GM13977 (cell line): Measurements from ENCODE around the gene RAP1A.
"Not testable (repeated sequence)": the region's sequence is repeated elsewhere in the genome, so short reads cannot be mapped to it uniquely, and the experiment has no call there.

Experiments used
- DNase-seq: peaks from one replicate; pipeline ENCODE4 v3.0.0; 2012; ENCODE audit warnings: low spot score
- in situ Hi-C: fragments of 300-500 bp; cut with MboI; formaldehyde crosslinking; loops from one replicate; pipeline ENCODE4 v1.12.0; 2022; ENCODE audit warnings: low sequenced_read_pairs, low pct_unique_long_range_greater_than_20kb, mixed read lengths, inconsistent platforms; ENCODE audit not compliant: unreplicated experiment
- TF ChIP-seq, protein P1 (sequence below): IDR thresholded peaks from 2 replicates; pipeline ENCODE4 v1.5.1; 2012; ENCODE audit warnings: mild to moderate bottlenecking, control low read depth; ENCODE audit not compliant: insufficient read depth; ENCODE audit errors: extremely low read depth, missing control alignments

RAP1A gene

DNA sequence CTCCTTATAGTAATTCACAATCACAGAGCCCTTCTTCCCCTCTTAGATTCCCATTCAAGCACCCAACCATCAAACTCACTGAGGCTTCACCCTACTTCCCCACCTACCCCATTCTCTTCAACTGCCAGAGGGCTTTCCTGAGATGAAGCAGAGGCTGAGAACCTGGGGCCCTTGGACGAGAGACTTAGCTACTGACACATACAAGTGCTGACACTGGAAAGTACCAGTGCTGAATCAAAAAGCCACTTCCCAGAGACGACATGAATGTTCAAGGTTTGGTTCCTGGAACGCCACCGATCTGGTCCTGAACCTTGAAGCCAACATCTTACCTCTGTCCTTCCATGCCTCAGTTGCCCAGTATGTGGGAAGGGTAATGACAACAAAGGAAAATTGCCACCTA is 16.6 kb upstream of the RAP1A start:
- TF ChIP-seq, protein P1, sequence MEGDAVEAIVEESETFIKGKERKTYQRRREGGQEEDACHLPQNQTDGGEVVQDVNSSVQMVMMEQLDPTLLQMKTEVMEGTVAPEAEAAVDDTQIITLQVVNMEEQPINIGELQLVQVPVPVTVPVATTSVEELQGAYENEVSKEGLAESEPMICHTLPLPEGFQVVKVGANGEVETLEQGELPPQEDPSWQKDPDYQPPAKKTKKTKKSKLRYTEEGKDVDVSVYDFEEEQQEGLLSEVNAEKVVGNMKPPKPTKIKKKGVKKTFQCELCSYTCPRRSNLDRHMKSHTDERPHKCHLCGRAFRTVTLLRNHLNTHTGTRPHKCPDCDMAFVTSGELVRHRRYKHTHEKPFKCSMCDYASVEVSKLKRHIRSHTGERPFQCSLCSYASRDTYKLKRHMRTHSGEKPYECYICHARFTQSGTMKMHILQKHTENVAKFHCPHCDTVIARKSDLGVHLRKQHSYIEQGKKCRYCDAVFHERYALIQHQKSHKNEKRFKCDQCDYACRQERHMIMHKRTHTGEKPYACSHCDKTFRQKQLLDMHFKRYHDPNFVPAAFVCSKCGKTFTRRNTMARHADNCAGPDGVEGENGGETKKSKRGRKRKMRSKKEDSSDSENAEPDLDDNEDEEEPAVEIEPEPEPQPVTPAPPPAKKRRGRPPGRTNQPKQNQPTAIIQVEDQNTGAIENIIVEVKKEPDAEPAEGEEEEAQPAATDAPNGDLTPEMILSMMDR = no peak
- in situ Hi-C loops = loop anchor here (25.0 kb wide), 1 partner anchor 391 kb away; the partner anchor contains the start of gene DENND2D
- peak; percentile 56 for DNase-seq

DNA sequence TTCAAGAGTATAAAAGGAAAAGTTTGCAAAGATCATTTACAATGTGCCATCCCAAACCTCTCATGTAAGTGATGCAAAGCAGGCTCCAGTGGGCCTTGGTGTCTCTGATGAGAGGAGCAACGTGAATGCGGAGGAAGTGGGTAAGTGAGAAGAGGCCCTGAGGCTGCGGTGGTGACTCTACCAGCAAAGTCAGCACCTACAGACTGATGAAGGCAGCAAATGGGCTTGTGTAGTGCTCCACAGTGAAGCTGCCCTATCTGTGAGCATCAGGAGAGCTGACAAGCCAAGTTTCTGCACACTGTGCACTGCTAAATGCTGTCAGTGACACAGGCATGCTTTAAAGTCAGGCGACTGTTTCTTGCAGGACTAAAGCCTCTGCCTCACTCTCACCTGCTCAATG is 15.6 kb upstream of the RAP1A start:
- in situ Hi-C loops = loop anchor here (25.0 kb wide), 1 partner anchor 392 kb away; the partner anchor contains the start of gene DENND2D
- peak; percentile 36 for DNase-seq
- TF ChIP-seq, protein P1 = no peak

GRCh38 chr1:111604931-111605330 is 14.7 kb upstream of the RAP1A start:
- in situ Hi-C loops = loop anchor here (25.0 kb wide), 1 partner anchor 393 kb away; the partner anchor contains the start of gene DENND2D
- DNase-seq = no peak
- TF ChIP-seq, protein P1 = no peak

- TF ChIP-seq, protein P1 = no peak
- in situ Hi-C loops = loop anchor here (25.0 kb wide), 1 partner anchor 393 kb away; the partner anchor contains the start of gene DENND2D
- DNase-seq = no peak
These were observed 14.0 kb upstream of the RAP1A start for GRCh38 chr1:111605576-111605975.

GRCh38 chr1:111606457-111607215 is 13.0 kb upstream of the RAP1A start:
- in situ Hi-C loops = loop anchor here (25.0 kb wide), 1 partner anchor 394 kb away; the partner anchor contains the start of gene DENND2D
- DNase-seq = not testable (repeated sequence)

GRCh38 chr1:111608528-111608927 is 11.1 kb upstream of the RAP1A start:
- DNase-seq = not testable (repeated sequence)
- in situ Hi-C loops = loop anchor here (25.0 kb wide), 1 partner anchor 396 kb away; the partner anchor contains the start of gene DENND2D

DNA sequence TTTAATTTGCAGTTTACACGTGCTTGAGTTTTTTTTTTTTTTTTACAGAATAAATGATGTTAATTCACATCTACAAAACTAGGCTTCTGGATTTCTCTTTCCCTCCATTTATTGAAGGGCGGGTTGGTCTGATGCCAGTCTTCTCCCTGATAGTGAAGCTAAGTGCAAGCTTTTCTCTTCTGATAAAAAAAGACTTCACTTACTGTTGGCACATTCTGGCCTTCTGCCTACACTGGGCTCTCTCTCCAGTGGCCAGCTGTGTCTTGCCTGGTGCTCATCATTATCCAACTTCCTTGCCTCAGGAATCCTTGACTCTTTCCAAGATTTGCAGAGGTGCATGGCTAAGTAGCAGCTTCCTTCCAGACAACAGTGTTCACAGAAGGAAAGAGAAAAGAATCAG is 7.6 kb upstream of the RAP1A start:
- DNase-seq = no peak
- in situ Hi-C loops = loop anchor here (25.0 kb wide), 1 partner anchor 400 kb away; the partner anchor contains the start of gene DENND2D
- TF ChIP-seq, protein P1 = no peak
